MV-4-11 (cell line): ENCODE data around the gene SLC6A6.

ENCODE experiments used
- DNase-seq: peaks from one replicate; lab custom pipeline; 2025; lab: John Stamatoyannopoulos, UW

The SLC6A6 gene

DNA sequence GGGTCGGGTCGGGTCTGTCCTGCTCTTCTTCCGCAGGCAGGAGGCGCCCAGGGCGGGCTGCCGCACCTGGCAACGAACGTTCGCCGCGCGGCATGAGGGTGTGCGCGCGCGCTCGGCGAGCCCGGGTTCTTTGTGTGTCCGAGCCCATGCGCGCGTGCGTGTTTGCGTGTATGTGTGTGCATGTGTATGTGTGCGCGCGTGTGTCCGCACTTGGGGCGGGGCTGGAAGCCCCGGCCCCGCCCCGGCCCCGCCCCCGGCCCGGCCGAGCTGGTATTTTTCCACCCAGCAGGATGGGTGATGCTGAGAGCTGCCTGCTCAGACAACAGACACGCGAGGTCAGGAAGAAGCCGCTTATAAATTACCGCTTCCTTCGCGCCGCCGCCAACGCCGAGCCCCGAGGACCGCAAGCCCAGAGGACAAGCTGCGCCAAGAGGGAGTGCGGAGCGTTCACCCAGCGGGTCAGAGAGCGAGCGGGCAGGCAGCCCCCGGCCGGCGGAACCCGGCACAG is at the start of gene SLC6A6:
TSS of gene SLC6A6 (plus strand) at position 303 of the 508 bp plus-strand sequence. CDS start 41,029 bp downstream, outside the sequence.
- peak; percentile 93 for DNase-seq

DNA sequence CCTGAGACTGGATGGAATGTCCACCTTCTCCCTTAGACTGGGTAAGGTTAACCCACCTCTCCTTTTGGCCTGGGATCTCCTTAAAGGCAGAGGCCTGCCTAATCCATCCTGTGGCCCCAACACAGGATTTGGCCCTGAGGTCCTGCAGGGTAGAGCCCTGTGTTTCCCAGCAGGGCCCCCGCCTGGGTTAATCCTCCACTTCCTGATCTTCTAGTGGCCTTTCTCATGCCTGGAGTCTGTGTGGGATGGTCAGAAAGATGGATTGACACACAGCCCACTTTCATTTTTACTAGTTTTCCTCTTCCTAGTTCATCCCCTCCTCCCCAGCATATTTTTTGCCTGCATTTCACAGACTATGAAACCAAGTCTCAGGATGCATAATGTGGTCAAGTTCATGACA is 48.9 kb upstream of the SLC6A6 start:
- peak; percentile 88 for DNase-seq

DNA sequence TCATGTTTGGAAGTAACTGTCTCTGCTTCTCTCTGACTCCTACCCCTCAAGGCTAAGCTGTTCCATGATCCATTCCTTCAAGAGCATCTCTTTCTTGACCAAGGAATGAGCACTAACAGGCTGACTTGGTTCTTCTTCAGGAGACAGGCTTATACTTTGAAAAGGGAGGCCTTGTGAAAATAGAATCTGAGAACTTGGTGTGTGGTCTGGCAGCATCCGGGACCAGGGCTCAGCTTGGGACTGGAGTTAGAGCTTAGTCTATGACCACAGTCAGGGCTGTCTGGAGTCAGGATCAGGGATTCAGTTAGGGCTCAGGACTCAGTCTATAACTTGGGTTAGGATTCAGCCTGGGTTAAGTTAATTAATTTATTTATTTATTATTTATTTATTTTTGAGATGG is 44.9 kb upstream of the SLC6A6 start:
- no peak for DNase-seq

DNA sequence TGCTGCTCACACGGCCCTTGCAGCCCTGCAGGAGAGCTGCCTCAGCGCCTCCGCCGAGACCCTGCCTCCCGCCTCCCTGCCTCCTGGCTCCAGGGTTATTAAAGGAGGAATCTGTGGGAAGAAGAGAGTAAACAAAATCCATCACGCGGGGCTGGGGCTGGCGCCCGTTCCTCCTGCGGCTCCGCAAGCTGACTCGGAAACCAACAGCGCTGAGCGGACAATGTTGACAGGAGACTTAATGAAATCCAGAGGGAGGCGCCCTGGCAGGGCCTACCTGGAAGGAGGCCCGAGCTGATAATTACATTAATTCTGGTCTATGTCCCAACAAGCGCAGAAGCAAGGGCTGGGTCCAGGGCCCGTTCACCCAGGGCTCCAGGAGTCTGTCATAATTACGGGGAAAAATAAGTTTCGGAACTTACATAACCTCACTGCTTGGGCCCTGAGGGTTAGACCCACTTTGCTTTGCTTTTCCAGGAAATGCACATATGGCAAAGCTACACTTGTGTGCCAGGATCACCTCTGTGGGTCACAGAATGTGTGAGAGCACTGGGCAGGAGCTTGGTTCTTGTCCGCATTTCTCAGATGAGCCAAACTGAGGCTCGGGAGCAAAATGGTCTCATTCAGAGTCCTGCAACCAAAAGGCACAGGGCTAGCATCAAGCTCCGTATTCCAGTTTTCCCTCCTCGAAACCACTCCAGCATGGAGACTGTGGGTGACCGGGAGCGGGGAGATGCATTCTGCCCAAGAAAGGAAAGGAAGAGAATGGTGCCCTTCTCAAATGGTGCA is 43.8 kb upstream of the SLC6A6 start:
- DNase-seq: no peak

DNA sequence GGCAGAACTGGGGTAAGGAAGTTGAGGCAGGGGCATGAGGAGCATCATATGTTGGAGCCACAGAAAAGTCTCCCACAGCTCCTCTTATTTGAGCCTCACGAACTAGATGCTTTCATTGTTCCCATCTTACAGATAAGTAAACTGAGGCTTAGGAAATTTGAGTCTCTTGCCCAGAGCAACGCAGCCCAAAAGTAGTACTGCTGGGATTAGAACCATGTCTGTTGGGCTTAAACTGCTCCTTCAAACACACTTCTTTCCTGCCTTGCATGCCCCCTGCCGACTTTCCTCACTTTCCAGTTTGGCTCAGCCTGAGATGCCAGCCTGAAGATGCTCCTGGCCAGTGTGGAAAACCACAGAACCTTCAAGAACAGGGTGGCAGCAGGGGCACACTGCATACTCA is 43.1 kb upstream of the SLC6A6 start:
- DNase-seq: no peak

DNA sequence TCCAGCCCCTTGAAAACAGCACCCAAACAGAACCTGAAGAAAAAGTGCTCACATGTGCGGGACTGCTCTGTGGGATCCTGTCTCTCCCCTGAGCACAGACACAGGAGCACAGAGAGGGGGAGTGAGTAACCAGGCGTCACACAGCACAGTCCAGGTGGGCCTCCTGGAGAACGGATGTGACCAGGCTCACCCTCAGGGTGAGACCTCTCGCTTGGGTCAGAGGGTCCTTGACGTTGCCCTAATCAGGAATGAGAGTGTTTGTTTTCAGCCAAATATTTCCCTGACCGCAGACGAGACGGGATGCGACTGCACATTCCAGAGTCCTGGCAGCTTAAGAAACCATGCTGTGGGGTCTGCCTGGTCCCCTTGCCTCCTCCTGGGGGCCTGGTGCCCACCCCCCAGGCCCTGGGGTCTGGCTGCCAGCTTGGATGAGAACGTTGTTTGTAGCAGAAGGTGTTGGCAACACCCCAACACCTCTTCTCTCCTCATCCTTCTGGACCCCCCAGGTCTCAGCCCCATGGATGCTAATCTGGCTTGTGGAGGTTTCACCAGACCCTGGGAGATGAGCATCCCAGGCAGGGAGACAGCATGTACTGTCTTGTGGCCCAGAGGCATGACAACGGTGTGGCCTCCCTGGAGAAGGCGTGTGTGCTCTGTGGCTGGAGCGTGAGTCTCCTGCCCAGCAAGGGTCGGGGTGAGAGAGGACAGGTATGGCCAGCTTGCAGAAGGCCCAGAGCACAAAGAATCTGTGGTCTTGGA is 42.1 kb upstream of the SLC6A6 start:
- DNase-seq: no peak

DNA sequence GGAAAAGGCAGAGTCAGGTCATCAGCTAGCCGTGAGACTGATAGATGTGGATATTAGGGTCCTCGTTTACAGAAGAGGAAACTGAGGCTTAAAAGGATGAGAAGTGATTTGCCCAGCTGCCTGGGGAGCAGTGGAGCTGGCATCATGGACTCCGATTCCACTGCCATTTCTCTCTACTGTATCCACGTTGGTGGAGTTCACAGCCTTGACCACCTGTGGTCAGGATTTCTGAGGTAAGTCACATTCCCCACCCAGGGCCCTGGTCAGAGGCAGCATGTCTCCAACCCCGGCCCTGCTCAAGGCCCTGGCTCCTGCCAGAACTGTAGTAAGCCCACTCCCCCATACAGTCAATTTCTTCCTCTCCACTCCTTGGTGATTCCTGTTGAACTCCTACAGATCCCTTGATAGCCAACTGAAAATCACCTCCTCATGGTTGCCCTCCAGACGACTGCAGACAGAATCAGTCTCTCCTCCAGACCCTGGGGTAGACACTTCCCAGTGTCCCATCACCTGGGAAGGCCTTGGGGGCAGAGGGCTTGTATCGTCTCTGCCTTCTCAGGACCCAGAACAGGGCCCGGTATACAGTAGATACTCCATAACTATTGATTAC is 41.2 kb upstream of the SLC6A6 start:
- DNase-seq: no peak

DNA sequence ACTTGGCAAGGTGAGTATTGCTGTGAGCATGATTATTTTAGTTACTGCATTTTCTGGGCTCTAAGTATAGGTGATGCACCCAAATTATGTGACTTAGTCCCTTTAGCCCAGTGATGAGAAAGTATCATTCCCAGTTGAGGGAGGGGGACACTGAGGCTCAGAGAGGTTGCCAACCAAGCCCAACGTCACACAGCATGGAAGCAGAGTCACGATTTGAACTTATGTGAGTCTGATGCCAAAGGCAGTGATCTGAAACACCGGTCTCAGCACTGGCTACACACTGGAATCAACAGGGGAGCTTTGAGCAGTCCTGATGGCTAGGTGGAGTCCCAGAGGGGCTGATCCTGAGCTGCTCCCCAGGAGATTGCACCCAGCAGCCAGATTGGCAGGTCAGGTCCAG is 39.5 kb upstream of the SLC6A6 start:
- no peak for DNase-seq

DNA sequence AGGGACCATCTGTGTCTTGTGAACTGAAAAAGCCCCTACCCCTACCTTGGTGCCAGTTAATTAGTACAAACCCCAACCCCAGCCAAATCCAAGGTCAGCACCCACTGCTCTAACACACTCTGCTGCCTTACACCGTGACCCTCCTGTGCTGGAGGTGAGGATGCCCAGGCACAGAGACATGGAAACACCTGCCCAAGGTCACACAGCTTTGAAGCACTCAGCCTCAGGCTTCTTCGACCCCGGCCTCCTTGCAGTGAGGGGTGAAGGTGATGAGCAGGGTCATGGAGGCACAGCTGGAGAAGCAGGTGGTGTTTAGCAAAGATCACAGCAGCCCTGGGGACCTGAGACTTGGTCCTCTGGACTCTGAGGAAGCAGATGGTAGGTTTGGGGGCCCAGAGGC is 39.0 kb upstream of the SLC6A6 start:
- DNase-seq: no peak

DNA sequence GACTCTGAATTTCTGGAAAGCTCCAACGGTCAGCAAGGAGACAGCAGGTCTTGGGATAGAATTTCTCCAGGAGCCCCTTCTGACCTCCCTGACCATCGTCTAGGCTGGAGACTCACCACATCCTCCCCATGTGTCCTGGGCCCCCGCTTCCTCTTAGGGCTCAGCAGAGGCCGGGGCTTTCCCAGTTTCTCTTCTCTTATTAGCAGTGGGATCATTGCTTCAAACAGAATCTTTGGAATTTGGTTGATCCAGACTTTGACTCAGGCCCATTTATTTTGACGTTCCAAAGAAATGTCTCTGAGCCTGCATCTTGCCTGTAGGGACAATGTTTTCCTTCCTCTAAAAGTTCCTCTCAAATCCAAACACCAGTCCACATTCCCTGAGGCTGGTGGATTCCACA is 38.4 kb upstream of the SLC6A6 start:
- DNase-seq: peak; percentile 35

DNA sequence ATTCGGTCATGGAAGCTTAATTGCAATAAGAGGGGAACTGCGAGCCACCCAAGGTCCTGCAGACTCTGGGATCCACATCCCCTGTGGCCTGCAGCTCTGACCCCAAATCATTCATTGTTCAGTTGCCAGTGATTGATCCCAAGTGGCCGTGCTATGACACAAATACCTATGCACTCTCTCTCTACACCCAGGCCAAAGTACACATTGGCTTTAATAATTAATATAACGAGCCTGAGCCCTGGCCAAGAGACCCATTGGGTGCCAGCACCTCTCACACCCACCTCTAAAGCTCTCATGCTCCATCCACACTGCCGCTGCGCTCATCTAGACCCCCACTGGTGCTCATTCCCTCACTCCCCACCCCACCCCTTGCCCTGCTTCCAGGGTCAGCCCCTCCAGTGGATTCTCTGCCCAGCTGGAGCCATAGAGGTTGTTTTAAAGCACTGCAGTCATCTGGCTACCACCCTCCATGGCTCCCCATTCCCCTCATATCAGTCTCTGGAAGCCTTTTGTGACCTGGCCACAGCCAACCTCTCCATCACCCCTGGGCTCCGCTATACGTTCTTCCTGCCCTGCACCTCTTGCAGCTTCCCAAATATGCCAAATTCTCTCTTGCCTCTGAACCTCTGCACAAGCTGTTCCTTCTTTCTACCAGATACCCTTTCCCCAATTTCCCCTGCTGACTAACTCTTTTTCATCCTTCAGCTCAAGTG is 37.7 kb upstream of the SLC6A6 start:
- DNase-seq: no peak

DNA sequence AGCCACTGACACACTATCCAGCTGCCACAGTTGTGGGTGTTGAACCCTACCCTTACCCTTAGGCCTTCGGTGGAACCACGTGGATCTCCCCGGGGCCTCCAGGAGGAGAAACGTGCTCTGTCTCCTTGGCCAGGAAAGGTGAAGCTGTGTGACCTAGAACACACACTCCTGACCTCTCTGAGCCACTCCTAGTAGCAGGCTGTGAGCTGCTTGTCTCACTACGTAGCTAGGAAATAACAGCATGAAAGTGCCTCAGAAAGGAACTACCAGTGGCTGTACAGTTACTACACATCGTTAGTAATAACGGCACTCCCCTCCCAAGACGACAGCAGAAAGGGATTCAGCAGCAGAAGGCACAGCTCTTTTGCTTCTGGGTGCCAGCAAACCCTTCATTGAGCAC is 36.2 kb upstream of the SLC6A6 start:
- peak; percentile 66 for DNase-seq

DNA sequence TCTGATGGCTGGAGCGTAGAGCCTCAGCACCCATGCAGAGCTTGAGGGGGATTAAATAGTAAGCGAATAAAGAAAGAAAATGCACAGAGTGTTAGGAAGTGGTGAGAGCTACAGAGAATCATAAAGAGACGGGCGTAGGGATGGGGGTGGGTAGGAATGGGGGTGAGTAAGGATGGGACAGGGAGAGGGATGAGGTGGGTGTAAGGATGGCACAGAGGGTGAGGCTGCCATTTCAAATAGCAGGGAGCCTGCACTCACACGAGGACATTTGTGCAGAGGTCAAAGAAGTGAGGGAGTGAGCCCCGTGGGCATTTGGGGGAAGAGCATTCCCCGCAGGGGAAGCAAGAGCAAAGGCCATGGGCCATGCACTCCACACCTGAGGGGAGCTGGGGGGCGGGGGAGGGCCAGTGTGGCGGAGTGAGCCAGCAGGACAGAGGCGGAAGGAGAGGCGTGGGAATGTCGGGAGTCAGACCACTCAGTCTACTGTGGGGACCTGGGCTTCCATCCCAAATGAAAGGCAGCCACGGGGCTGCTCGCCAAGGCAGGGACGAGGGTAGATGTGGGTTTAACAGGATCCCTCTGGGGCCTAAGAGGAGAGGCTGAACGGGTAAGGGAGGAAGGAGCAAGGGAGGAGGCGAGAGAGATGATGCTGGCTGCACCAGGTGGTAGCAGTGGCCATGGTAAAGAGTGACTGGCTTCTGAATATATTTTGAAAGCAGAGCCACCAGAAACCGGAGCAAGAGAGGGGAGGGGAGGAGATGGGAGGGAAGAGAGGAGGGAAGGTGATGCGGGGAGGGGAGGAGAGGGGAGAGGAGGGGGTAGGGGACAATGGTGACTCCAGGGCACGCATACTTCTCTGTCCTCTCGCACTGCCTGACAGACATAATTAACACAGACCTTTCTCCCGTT is 35.2 kb upstream of the SLC6A6 start:
- no peak for DNase-seq

DNA sequence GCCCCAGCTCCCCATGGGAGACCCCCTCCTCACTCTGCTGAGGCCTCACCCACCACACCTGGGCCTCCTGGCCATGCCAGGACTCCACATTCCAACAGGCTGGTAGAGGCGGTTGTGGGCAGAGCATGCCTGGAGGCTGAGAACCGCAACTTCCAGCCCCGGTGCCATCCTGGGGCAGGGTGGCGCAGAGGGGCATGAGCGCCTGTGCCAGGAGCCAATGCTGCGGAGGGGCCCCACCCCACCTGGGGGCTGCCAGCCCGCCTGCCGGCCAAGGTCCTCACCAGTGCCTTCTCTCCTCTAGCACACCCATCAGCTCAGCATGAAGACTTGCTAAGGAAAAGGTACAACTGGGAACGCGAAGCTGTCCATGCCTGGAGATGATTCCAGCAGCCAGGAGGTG is 34.3 kb upstream of the SLC6A6 start:
- DNase-seq: no peak

DNA sequence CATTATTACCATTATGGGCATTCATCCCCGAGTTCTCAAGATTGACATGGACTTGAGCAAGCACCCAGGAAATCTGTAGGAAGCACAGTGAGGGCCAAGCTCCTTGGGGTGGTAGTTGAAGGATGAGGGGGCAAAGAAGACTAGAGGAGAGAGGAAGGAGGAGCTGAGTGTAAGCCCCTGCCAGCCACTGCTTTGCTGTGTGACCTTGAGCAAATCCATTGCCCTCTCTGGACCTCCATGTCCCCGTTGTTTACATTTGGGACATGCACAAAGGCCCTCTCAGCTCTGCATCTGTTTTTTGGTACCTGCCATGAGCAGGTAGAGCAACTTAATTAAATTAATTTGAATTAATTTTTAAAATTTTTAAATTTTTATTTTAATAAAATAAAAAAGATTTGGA is 33.5 kb upstream of the SLC6A6 start:
- DNase-seq: no peak

DNA sequence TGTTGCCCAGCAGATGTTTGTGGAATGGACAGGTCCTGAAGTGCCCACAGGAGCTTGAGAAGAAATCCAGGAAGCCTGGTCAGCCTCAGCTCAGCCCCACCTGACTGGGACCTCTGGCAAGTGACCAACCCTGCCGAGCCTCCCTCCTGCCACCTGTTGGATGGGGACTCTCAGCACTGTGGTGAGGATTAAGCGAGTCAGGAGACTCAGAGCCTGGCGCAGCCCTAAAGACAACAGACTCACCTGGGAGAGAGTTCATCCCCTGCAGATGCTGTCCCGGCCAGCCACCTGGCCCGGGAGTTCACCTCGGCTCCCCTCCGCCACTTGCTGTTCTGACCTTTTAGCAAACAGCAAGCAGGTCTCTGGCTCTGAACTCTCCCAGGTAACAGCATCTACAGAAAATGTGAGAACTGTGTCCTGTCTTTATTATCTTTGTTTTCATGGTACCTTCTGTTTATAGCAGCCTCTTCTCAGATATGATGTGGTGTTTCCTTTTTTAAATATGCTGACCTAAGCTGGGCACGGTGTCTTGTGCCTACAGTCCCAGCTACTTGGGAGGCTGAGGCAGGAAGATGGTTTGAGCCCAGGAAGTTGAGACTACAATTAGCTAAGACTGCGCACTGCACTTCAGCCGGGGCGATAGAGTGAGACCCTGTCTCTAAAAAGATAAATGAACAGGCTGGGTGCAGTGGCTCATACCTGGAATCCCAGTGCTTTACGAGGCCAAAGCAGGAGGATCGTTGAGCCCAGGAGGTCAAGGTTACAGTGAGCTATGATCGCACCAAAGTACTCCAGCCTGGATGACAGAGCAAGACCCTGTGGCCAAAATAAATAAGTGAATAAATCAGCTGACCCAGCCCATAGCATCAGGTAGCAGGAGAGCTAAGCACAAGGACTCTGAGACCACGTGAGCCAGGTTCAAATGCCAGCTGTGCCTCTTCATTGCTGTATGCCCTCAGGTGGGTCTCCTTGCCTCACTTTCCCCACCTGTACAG is 32.4 kb upstream of the SLC6A6 start:
- no peak for DNase-seq

DNA sequence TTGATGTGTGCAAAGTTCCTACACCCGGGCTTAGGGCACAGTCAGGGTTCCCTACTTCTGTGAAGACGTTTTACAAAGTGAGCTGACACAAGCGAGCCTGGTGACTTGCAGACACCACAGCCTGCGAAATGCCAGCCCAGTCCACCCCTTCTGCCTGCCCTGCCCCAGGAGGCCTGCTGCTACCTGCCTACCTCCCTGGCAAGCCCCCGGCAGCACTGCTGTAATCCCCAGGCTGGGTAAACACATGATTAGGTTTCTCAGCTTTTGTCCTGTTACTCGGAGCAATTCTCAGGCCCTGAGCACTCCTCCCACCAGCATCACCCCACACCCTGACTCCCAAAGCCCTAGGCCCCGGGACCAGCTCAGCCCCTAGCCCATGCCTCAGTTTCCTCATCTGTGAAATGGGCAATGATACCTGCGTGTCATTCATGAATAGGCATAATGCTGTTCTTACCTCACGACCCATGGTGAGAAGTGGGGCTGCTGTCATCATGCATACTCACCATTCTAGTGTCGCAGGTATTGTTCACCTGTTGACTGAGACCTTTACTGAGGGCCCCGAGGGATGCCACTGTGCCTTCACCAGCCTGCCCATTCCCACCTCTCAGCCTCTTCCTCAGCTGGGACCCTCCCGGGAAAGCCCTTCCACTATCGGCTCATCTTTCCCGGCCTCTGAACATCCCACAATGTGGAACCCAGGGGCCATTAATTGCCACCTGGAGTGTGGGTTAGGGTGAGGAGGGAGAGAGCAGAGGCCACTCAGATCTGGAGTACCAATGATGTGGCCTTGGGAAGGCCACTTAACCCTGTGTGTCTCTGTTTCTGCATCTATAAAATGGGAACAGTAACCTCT is 31.5 kb upstream of the SLC6A6 start:
- no peak for DNase-seq

DNA sequence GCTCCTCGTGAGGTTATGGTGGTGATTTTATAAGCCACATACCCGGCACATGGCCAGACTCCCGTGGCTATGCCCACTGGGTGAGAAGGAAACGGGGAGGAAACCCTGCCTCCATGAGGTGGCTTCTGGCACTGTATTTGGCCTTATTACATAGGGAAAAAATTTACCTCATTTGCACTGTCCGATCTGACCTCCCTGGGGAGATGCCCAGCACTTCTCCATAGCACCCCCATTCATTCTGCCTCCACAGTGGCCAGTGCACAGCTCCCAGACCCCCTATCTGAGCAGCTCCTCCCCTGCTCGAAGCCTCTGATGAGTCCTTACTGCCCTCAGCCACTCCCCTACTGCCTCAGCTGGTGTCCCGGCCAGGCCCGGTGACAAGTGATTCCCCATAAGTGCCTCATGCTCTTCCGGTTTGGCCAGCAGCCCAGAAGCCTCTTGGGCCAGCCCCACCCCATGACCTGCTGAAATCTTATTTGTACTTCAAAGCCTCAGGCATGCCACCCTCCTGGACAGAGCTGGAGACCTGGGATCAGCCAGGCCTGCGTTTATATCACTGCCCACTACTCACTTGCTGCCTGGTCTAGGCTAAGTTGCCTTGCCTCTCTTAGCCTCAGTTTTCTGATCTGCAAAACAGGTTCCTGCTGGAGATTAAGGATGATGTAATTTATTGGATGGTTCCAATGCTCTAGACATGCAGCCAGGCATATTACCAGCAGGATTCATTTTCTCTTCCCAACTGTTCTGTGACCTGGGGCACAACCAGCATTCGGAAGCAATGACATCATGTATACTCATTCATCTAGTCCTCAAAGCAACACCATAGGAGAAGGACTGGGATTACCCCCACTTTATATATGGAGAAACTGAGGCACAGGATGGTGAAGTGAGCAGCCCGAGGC is 30.6 kb upstream of the SLC6A6 start:
- peak; percentile 64 for DNase-seq
